Measurements from ENCODE around the gene HEPH.
A peak's percentile ranks its signal among the peaks of the same experiment; 100 is the strongest.
"Not testable (repeated sequence)": the region's sequence is repeated elsewhere in the genome, so short reads cannot be mapped to it uniquely, and the experiment has no call there.

The HEPH gene

GRCh38 chrX:66163849-66164411 is at the start of gene HEPH:
HEPH (plus strand) TSS chrX:66164247; CDS start chrX:66170571, 6,324 bp downstream.
- DNase-seq (ENCODE audit: low spot score), result no peak

- not testable (repeated sequence) for DNase-seq (ENCODE audit: low spot score)
These were observed 45.3 kb upstream of the HEPH start for GRCh38 chrX:66118722-66119121.

- not testable (repeated sequence) for DNase-seq (ENCODE audit: low spot score)
These were observed 42.7 kb upstream of the HEPH start for GRCh38 chrX:66121354-66121753.

GRCh38 chrX:66126662-66127061 is 37.4 kb upstream of the HEPH start:
- DNase-seq (ENCODE audit: low spot score), result no peak

- DNase-seq (ENCODE audit: low spot score), result no peak
These were observed 33.6 kb upstream of the HEPH start for GRCh38 chrX:66130469-66130868.

GRCh38 chrX:66135284-66135683 is 28.8 kb upstream of the HEPH start:
- not testable (repeated sequence) for DNase-seq (ENCODE audit: low spot score)

GRCh38 chrX:66142351-66142750 is 21.7 kb upstream of the HEPH start:
- no peak for DNase-seq (ENCODE audit: low spot score)

- no peak for DNase-seq (ENCODE audit: low spot score)
These were observed 19.8 kb upstream of the HEPH start for GRCh38 chrX:66144258-66144657.

GRCh38 chrX:66149519-66149918 is 14.5 kb upstream of the HEPH start:
- DNase-seq (ENCODE audit: low spot score), result no peak

- DNase-seq (ENCODE audit: low spot score), result no peak
These were observed 13.9 kb upstream of the HEPH start for GRCh38 chrX:66150163-66150562.

- no peak for DNase-seq (ENCODE audit: low spot score)
These were observed 1.7 kb upstream of the HEPH start for GRCh38 chrX:66162331-66162822.

GRCh38 chrX:66163447-66163846 is 600 bp upstream of the HEPH start:
- no peak for DNase-seq (ENCODE audit: low spot score)

- DNase-seq (ENCODE audit: low spot score), result no peak
These were observed 423 bp downstream of the HEPH start for GRCh38 chrX:66164470-66164869.

GRCh38 chrX:66164931-66165330 is 884 bp downstream of the HEPH start:
- DNase-seq (ENCODE audit: low spot score), result no peak

- DNase-seq (ENCODE audit: low spot score), result no peak
These were observed 2.6 kb downstream of the HEPH start for GRCh38 chrX:66166671-66167070.

- DNase-seq (ENCODE audit: low spot score), result no peak
These were observed 3.4 kb downstream of the HEPH start for GRCh38 chrX:66167431-66167830.

- no peak for DNase-seq (ENCODE audit: low spot score)
These were observed 12.1 kb downstream of the HEPH start for GRCh38 chrX:66176134-66176533.

GRCh38 chrX:66191563-66191962 is 27.5 kb downstream of the HEPH start:
- DNase-seq (ENCODE audit: low spot score), result no peak

GRCh38 chrX:66193821-66194220 is 29.8 kb downstream of the HEPH start:
- no peak for DNase-seq (ENCODE audit: low spot score)

GRCh38 chrX:66200050-66200664 is 36.1 kb downstream of the HEPH start:
- peak; percentile 40 for DNase-seq (ENCODE audit: low spot score)

- peak; percentile 16 for DNase-seq (ENCODE audit: low spot score)
These were observed 37.1 kb downstream of the HEPH start for GRCh38 chrX:66200855-66201795.

GRCh38 chrX:66203114-66203513 is 39.1 kb downstream of the HEPH start:
- no peak for DNase-seq (ENCODE audit: low spot score)

GRCh38 chrX:66221856-66222255 is 57.8 kb downstream of the HEPH start:
- DNase-seq (ENCODE audit: low spot score), result no peak
